Neural crest cell (in vitro differentiated cells): ENCODE data around the gene PTPN20. TPM values are rescaled to one million over a fixed set of nuclear protein-coding genes. Genes with fewer than 3 reads are reported as not detected.

ENCODE experiments used
- DNase-seq: peaks from one replicate; pipeline ENCODE4 v3.0.0; 2021; ENCODE audit warnings: low read depth, mixed read lengths, low spot score
- H3K27ac Mint-ChIP-seq: one replicate; pipeline ENCODE4 v1.8.0; 2021; ENCODE audit warnings: mild to moderate bottlenecking, mixed read lengths; ENCODE audit not compliant: unreplicated experiment
- H3K27me3 Mint-ChIP-seq: 2 replicates; pipeline ENCODE4 v1.8.0; 2021; ENCODE audit warnings: low read depth, mild to moderate bottlenecking, mixed read lengths
- H3K36me3 Mint-ChIP-seq: 2 replicates; pipeline ENCODE4 v1.8.0; 2021; ENCODE audit warnings: low read depth, mild to moderate bottlenecking, mixed read lengths
- H3K4me1 Mint-ChIP-seq: 2 replicates; pipeline ENCODE4 v1.8.0; 2021; ENCODE audit warnings: mixed read lengths
- H3K4me3 Mint-ChIP-seq: one replicate; pipeline ENCODE4 v1.8.0; 2021; ENCODE audit warnings: mild to moderate bottlenecking, mixed read lengths
- H3K9me3 Mint-ChIP-seq: 2 replicates; pipeline ENCODE4 v1.8.0; 2021; ENCODE audit warnings: mixed read lengths
- CTCF ChIP-seq: fragments of 200-600 bp; sonication (generic); conservative IDR thresholded peaks from 2 replicates; pipeline ENCODE4 v1.5.0; 2021; ENCODE audit warnings: antibody characterized with exemption, mild to moderate bottlenecking
- total RNA-seq: library from RNA; stranded (reverse); gene quantifications from 2 replicates; pipeline ENCODE4 v1.2.1, GENCODE V29; 2021

PTPN20 gene
- total RNA-seq, 1 donor from 2014 or later: not detected

- no peak overlapping the region for H3K4me3 Mint-ChIP-seq
- no peak for TF ChIP-seq CTCF
- H3K9me3 Mint-ChIP-seq: no peaks in the 10 kb centered on the region
- no peaks in the 10 kb centered on the region for H3K36me3 Mint-ChIP-seq
- peak overlapping the region; percentile 35 for H3K27ac Mint-ChIP-seq
- H3K4me1 Mint-ChIP-seq: no peaks in the 10 kb centered on the region
- H3K27me3 Mint-ChIP-seq: no peaks in the 10 kb centered on the region
- no peak for DNase-seq
These were observed 120.8 kb downstream of the PTPN20 start for GRCh38 chr10:47031901-47032465.

- Mint-ChIP-seq H3K36me3 (no peaks in the 10 kb centered on the region), H3K27ac (no peak overlapping the region), H3K9me3 (no peaks in the 10 kb centered on the region), H3K4me1 (no peaks in the 10 kb centered on the region), H3K27me3 (no peaks in the 10 kb centered on the region), H3K4me3 (no peak overlapping the region)
- no peak for DNase-seq
- no peak for TF ChIP-seq CTCF
These were observed 121.9 kb downstream of the PTPN20 start for GRCh38 chr10:47033081-47033480.

GRCh38 chr10:47033541-47034270 lies 122.5 kb downstream of the PTPN20 start:
- Mint-ChIP-seq H3K4me3 (no peak overlapping the region), H3K9me3 (no peaks in the 10 kb centered on the region), H3K36me3 (no peaks in the 10 kb centered on the region), H3K4me1 (no peaks in the 10 kb centered on the region), H3K27me3 (no peaks in the 10 kb centered on the region), H3K27ac (no peak overlapping the region)
- no peak for TF ChIP-seq CTCF
- DNase-seq: no peak

- Mint-ChIP-seq H3K27ac (no peak overlapping the region), H3K9me3 (no peaks in the 10 kb centered on the region), H3K4me3 (no peak overlapping the region), H3K27me3 (no peaks in the 10 kb centered on the region), H3K4me1 (peaks cover 3% of the 10 kb centered on the region), H3K36me3 (no peaks in the 10 kb centered on the region)
- DNase-seq: no peak
- TF ChIP-seq CTCF: no peak
These were observed 123.3 kb downstream of the PTPN20 start for GRCh38 chr10:47034441-47035051.

- peaks cover 3% of the 10 kb centered on the region for H3K4me1 Mint-ChIP-seq
- TF ChIP-seq CTCF: no peak
- no peaks in the 10 kb centered on the region for H3K9me3 Mint-ChIP-seq
- no peaks in the 10 kb centered on the region for H3K36me3 Mint-ChIP-seq
- no peaks in the 10 kb centered on the region for H3K27me3 Mint-ChIP-seq
- no peak for DNase-seq
- no peak overlapping the region for H3K27ac Mint-ChIP-seq
- H3K4me3 Mint-ChIP-seq: no peak overlapping the region
These were observed 124.1 kb downstream of the PTPN20 start for GRCh38 chr10:47035171-47035818.
